SK-N-SH (cell line): ENCODE results near the gene DNAH5. TPM values are rescaled to one million over a fixed set of nuclear protein-coding genes. Genes with fewer than 3 reads are reported as not detected.

Source experiments
- EP300 ChIP-seq, 2 experiments: IDR thresholded peaks; 2 replicates each; pipeline versions ENCODE4 v1.4.0 to v1.6.1; 2012; ENCODE audit warnings: borderline replicate concordance in 1 of 2, low read depth in 1 of 2, low read length in 1 of 2
- FOSL2 ChIP-seq: IDR thresholded peaks from 2 replicates; pipeline ENCODE4 v1.4.0; 2012; ENCODE audit warnings: low read depth, mild to moderate bottlenecking, moderate library complexity, borderline replicate concordance
- GABPA ChIP-seq: IDR thresholded peaks from 2 replicates; pipeline ENCODE4 v1.4.0; 2012; ENCODE audit warnings: low read depth, mild to moderate bottlenecking
- GATA2 ChIP-seq: sonication (generic); formaldehyde crosslinking; IDR thresholded peaks from 2 replicates; pipeline ENCODE4 v1.5.0; 2020; ENCODE audit warnings: mild to moderate bottlenecking, missing genetic modification reagents
- JUND ChIP-seq: IDR thresholded peaks from 2 replicates; pipeline ENCODE4 v1.4.0; 2012
- MXI1 ChIP-seq: IDR thresholded peaks from 2 replicates; pipeline ENCODE4 v1.6.1; 2012; ENCODE audit warnings: mild to moderate bottlenecking, low read depth, low read length, improper control_type of control experiment
- NFIC ChIP-seq: IDR thresholded peaks from 2 replicates; pipeline ENCODE4 v1.4.0; 2012; ENCODE audit warnings: borderline replicate concordance
- POLR2AphosphoS5 ChIP-seq: IDR thresholded peaks from 2 replicates; pipeline ENCODE4 v1.6.1; 2012; ENCODE audit warnings: low read depth, low read length
- RCOR1 ChIP-seq: fragments of 150-350 bp; IDR thresholded peaks from 2 replicates; pipeline ENCODE4 v1.6.1; 2017; ENCODE audit warnings: antibody characterized with exemption, low read length
- RFX5 ChIP-seq: IDR thresholded peaks from 2 replicates; pipeline ENCODE4 v1.6.1; 2012; ENCODE audit warnings: mild to moderate bottlenecking, improper control_type of control experiment, low read length
- RXRA ChIP-seq: IDR thresholded peaks from 2 replicates; pipeline ENCODE4 v1.4.0; 2012; ENCODE audit warnings: low read depth, mild to moderate bottlenecking, borderline replicate concordance
- SIN3A ChIP-seq: IDR thresholded peaks from 2 replicates; pipeline ENCODE4 v1.6.1; 2012; ENCODE audit warnings: low read depth, mild to moderate bottlenecking, low read length, moderate library complexity, borderline replicate concordance
- SMC3 ChIP-seq: IDR thresholded peaks from 2 replicates; pipeline ENCODE4 v1.6.1; 2012; ENCODE audit warnings: low read depth, low read length, improper control_type of control experiment
- TAF1 ChIP-seq: IDR thresholded peaks from 2 replicates; pipeline ENCODE4 v1.6.1; 2012; ENCODE audit warnings: low read depth, mild to moderate bottlenecking, low read length, moderate library complexity, borderline replicate concordance
- TCF12 ChIP-seq: IDR thresholded peaks from 2 replicates; pipeline ENCODE4 v1.4.0; 2012
- YY1 ChIP-seq: IDR thresholded peaks from 2 replicates; pipeline ENCODE4 v1.4.0; 2012; ENCODE audit warnings: low read depth, mild to moderate bottlenecking
- polyA plus RNA-seq, 3 experiments: library from polyadenylated mRNA; depleted of rRNA; stranded (reverse); fragments of >200 nt; gene quantifications; 2 replicates each; pipeline ENCODE4 v1.2.3, GENCODE V29; 2012
- TF ChIP-seq, protein P1 (sequence below): IDR thresholded peaks from 2 replicates; pipeline ENCODE4 v1.4.0; 2012; ENCODE audit warnings: low read depth, borderline replicate concordance
- TF ChIP-seq, protein P2 (sequence below): fragments of 150-350 bp; IDR thresholded peaks from 2 replicates; pipeline ENCODE4 v1.6.1; 2017; ENCODE audit warnings: antibody characterized with exemption, low read length, low read depth, borderline replicate concordance
- TF ChIP-seq, protein P3 (sequence below): fragments of 200-600 bp; sonication (generic); IDR thresholded peaks from 2 replicates; pipeline ENCODE4 v1.6.1; 2017; ENCODE audit warnings: antibody characterized with exemption, mild to moderate bottlenecking, moderate library complexity
- TF ChIP-seq, protein P4 (sequence below): IDR thresholded peaks from 2 replicates; pipeline ENCODE4; 2012
- TF ChIP-seq, protein P5 (sequence below): IDR thresholded peaks from 2 replicates; pipeline ENCODE4 v1.4.0; 2012; ENCODE audit warnings: low read depth

DNAH5 gene
- polyA plus RNA-seq, 1 of the 3 experiments (the other 2 are of a cell fraction): 0.74 TPM

DNA sequence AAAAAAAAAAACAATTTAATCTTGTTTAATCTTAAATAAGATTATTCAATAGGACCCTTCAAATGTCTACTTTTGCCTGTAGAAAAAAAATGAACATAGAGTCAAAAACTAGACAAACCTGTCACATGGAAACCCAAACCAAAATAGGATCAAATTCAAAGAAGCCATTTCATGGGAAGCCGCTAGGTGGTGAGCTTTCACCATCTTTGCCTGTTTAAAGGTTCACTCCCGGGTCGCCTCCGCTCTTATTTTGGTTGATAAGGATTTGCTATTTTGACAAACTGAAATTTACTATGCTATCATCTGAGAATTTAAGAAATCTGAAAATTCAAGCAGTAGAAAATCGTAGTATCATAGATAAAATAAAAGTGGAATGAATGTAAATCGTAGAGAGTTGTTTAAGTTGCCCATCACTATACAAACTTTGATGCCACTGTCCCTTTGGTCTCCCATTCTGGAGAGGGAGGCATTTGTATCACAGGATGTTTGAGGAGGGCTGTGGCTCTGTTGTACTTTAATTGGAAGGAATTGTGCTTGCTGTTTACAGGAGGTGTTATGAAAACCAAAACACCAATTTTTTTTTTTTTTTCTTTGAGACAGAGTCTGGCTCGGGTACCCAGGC, 43.5 kb upstream of the DNAH5 start (continued):
- TF ChIP-seq, protein P1, sequence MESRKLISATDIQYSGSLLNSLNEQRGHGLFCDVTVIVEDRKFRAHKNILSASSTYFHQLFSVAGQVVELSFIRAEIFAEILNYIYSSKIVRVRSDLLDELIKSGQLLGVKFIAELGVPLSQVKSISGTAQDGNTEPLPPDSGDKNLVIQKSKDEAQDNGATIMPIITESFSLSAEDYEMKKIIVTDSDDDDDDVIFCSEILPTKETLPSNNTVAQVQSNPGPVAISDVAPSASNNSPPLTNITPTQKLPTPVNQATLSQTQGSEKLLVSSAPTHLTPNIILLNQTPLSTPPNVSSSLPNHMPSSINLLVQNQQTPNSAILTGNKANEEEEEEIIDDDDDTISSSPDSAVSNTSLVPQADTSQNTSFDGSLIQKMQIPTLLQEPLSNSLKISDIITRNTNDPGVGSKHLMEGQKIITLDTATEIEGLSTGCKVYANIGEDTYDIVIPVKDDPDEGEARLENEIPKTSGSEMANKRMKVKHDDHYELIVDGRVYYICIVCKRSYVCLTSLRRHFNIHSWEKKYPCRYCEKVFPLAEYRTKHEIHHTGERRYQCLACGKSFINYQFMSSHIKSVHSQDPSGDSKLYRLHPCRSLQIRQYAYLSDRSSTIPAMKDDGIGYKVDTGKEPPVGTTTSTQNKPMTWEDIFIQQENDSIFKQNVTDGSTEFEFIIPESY: no peak
- TF ChIP-seq GABPA (no peak), TCF12 (no peak), POLR2AphosphoS5 (no peak), JUND (no peak), NFIC (no peak), FOSL2 (no peak), SIN3A (no peak), YY1 (no peak), RXRA (peak; percentile 42; the same call in 1 of the 2 replicates), EP300 (IDR thresholded peaks at IDR 0.05; ENCODE audit: borderline replicate concordance in 1 of 2, low read depth in 1 of 2, low read length in 1 of 2) (no peak), RCOR1 (no peak), RFX5 (no peak), GATA2 (CRISPR knock-in tag) (no peak), TAF1 (no peak), MXI1 (no peak), SMC3 (peak; percentile 81)
- TF ChIP-seq, protein P2, sequence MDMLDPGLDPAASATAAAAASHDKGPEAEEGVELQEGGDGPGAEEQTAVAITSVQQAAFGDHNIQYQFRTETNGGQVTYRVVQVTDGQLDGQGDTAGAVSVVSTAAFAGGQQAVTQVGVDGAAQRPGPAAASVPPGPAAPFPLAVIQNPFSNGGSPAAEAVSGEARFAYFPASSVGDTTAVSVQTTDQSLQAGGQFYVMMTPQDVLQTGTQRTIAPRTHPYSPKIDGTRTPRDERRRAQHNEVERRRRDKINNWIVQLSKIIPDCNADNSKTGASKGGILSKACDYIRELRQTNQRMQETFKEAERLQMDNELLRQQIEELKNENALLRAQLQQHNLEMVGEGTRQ: no peak
- TF ChIP-seq, protein P3, sequence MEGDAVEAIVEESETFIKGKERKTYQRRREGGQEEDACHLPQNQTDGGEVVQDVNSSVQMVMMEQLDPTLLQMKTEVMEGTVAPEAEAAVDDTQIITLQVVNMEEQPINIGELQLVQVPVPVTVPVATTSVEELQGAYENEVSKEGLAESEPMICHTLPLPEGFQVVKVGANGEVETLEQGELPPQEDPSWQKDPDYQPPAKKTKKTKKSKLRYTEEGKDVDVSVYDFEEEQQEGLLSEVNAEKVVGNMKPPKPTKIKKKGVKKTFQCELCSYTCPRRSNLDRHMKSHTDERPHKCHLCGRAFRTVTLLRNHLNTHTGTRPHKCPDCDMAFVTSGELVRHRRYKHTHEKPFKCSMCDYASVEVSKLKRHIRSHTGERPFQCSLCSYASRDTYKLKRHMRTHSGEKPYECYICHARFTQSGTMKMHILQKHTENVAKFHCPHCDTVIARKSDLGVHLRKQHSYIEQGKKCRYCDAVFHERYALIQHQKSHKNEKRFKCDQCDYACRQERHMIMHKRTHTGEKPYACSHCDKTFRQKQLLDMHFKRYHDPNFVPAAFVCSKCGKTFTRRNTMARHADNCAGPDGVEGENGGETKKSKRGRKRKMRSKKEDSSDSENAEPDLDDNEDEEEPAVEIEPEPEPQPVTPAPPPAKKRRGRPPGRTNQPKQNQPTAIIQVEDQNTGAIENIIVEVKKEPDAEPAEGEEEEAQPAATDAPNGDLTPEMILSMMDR: peak; percentile 95
- TF ChIP-seq, protein P4, sequence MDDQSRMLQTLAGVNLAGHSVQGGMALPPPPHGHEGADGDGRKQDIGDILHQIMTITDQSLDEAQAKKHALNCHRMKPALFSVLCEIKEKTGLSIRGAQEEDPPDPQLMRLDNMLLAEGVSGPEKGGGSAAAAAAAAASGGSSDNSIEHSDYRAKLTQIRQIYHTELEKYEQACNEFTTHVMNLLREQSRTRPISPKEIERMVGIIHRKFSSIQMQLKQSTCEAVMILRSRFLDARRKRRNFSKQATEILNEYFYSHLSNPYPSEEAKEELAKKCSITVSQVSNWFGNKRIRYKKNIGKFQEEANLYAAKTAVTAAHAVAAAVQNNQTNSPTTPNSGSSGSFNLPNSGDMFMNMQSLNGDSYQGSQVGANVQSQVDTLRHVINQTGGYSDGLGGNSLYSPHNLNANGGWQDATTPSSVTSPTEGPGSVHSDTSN: no peak
- TF ChIP-seq, protein P5, sequence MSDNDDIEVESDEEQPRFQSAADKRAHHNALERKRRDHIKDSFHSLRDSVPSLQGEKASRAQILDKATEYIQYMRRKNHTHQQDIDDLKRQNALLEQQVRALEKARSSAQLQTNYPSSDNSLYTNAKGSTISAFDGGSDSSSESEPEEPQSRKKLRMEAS: no peak
- TF ChIP-seq, all 33 proteins: peak for 4
